Measurements from ENCODE around the gene CPN2. TPM values are rescaled to one million over a fixed set of nuclear protein-coding genes. Genes with fewer than 3 reads are reported as not detected.

CPN2 gene
- total RNA-seq, 2 donors from 2014 or later = 1.3 TPM; not detected in 1

- H3K4me3 ChIP-seq = no peak overlapping the region
- no peaks in the 10 kb centered on the region for H3K9me3 ChIP-seq
- H3K4me1 ChIP-seq (replicated peaks) = no peaks in the 10 kb centered on the region
- intact Hi-C loops (cut with DNase I) = loop anchor here (2.0 to 5.0 kb wide), 3 partner anchors 40 to 309 kb away; no protein-coding TSS in a partner anchor
- peak overlapping the region; percentile 39 to 40 for H3K27ac ChIP-seq
- no peaks in the 10 kb centered on the region for H3K36me3 ChIP-seq
- TF ChIP-seq POLR2A (IDR thresholded peaks at IDR 0.05) (no peak), CTCF (IDR thresholded peaks at IDR 0.05) (no peak), POLR2AphosphoS5 (IDR thresholded peaks at IDR 0.05) (peak; percentile 67)
- H3K27me3 ChIP-seq (replicated peaks; ENCODE audit: insufficient read depth) = no peaks in the 10 kb centered on the region
- DNase-seq (ENCODE audit: low spot score) = peak; percentile 74
- WGBS = 19% methylated on average over 7 of the region's 7 CpGs
Observed at GRCh38 chr3:194312186-194312742, 38.9 kb downstream of the CPN2 start.

- H3K36me3 ChIP-seq = no peaks in the 10 kb centered on the region
- WGBS = 90% methylated on average over 2 of the region's 2 CpGs
- intact Hi-C loops (cut with DNase I) = loop anchor here (5.0 kb wide), 2 partner anchors 39 to 239 kb away; no protein-coding TSS in a partner anchor
- H3K27ac ChIP-seq = no peak overlapping the region
- no peaks in the 10 kb centered on the region for H3K27me3 ChIP-seq (replicated peaks; ENCODE audit: insufficient read depth)
- H3K4me3 ChIP-seq = no peak overlapping the region
- H3K4me1 ChIP-seq (replicated peaks) = no peaks in the 10 kb centered on the region
- H3K9me3 ChIP-seq = no peaks in the 10 kb centered on the region
- DNase-seq (ENCODE audit: low spot score) = no peak
- TF ChIP-seq CTCF (IDR thresholded peaks at IDR 0.05) = no peak
- TF ChIP-seq POLR2A (IDR thresholded peaks at IDR 0.05) = no peak
- no peak for TF ChIP-seq POLR2AphosphoS5 (IDR thresholded peaks at IDR 0.05)
Observed at GRCh38 chr3:194311000-194311399, 40.1 kb downstream of the CPN2 start.

- no peaks in the 10 kb centered on the region for H3K27me3 ChIP-seq (replicated peaks; ENCODE audit: insufficient read depth)
- no peaks in the 10 kb centered on the region for H3K36me3 ChIP-seq
- no peaks in the 10 kb centered on the region for H3K4me1 ChIP-seq (replicated peaks)
- intact Hi-C loops (cut with DNase I) = loop anchor here (5.0 kb wide), 2 partner anchors 38 to 238 kb away; no protein-coding TSS in a partner anchor
- 50% methylated on average over 11 of the region's 11 CpGs for WGBS
- no peak overlapping the region for H3K4me3 ChIP-seq
- no peak for DNase-seq (ENCODE audit: low spot score)
- TF ChIP-seq POLR2AphosphoS5 (IDR thresholded peaks at IDR 0.05) = no peak
- TF ChIP-seq POLR2A (IDR thresholded peaks at IDR 0.05) = no peak
- TF ChIP-seq CTCF (IDR thresholded peaks at IDR 0.05) = no peak
- no peak overlapping the region for H3K27ac ChIP-seq
- H3K9me3 ChIP-seq = no peaks in the 10 kb centered on the region
Observed at GRCh38 chr3:194310060-194310835, 40.9 kb downstream of the CPN2 start.

- intact Hi-C loops (cut with DNase I) = no loop called here
- Histone ChIP-seq H3K27me3 (replicated peaks; ENCODE audit: insufficient read depth) (no peaks in the 10 kb centered on the region), H3K9me3 (no peaks in the 10 kb centered on the region), H3K4me3 (no peak overlapping the region), H3K27ac (no peak overlapping the region), H3K4me1 (replicated peaks) (no peaks in the 10 kb centered on the region), H3K36me3 (no peaks in the 10 kb centered on the region)
- 61% methylated on average over 8 of the region's 8 CpGs for WGBS
- no peak for DNase-seq (ENCODE audit: low spot score)
- no peak for TF ChIP-seq POLR2AphosphoS5 (IDR thresholded peaks at IDR 0.05)
- TF ChIP-seq POLR2A (IDR thresholded peaks at IDR 0.05) = no peak
- TF ChIP-seq CTCF (IDR thresholded peaks at IDR 0.05) = no peak
Observed at GRCh38 chr3:194308601-194309449, 42.3 kb downstream of the CPN2 start.
